OCI-LY1 (cell line): Measurements from ENCODE around the gene MESP1.
"Not testable (repeated sequence)": the region's sequence is repeated elsewhere in the genome, so short reads cannot be mapped to it uniquely, and the experiment has no call there.

ENCODE experiments used
- H2AFZ ChIP-seq: fragments of 200-600 bp; sonication (generic), shearing (Covaris generic); 2 replicates; pipeline ENCODE4 v1.6.0; 2014; ENCODE audit warnings: antibody characterized with exemption, mild to moderate bottlenecking, low read length
- H3F3A ChIP-seq: fragments of 200-600 bp; sonication (generic), shearing (Covaris generic); 2 replicates; pipeline ENCODE4 v1.6.0; 2014; ENCODE audit warnings: mild to moderate bottlenecking, antibody characterized with exemption, low read length, moderate library complexity; ENCODE audit not compliant: insufficient read depth
- H3K27ac ChIP-seq: fragments of 200-600 bp; sonication (generic); 2 replicates; pipeline ENCODE4 v1.5.1; 2014; ENCODE audit warnings: low read length, mixed run types, mild to moderate bottlenecking, low read depth; ENCODE audit not compliant: poor library complexity, severe bottlenecking
- H3K27me3 ChIP-seq: fragments of 200-600 bp; sonication (generic); 2 replicates; pipeline ENCODE4 v1.6.0; 2014; ENCODE audit warnings: antibody characterized with exemption, mild to moderate bottlenecking, low read length, moderate library complexity; ENCODE audit not compliant: insufficient read depth
- H3K36me3 ChIP-seq: fragments of 200-600 bp; sonication (generic); 2 replicates; pipeline ENCODE4 v1.6.1; 2014; ENCODE audit warnings: mild to moderate bottlenecking, antibody characterized with exemption, low read length, moderate library complexity, mixed read lengths; ENCODE audit not compliant: insufficient read depth
- H3K4me1 ChIP-seq: fragments of 200-600 bp; sonication (generic); 2 replicates; pipeline ENCODE4 v1.5.1; 2014; ENCODE audit warnings: mild to moderate bottlenecking, low read length, moderate library complexity; ENCODE audit not compliant: insufficient read depth, severe bottlenecking
- H3K4me2 ChIP-seq: fragments of 200-600 bp; sonication (generic), shearing (Covaris generic); 2 replicates; pipeline ENCODE4 v1.6.1; 2014; ENCODE audit warnings: low read length
- H3K4me3 ChIP-seq: fragments of 200-600 bp; sonication (generic); 2 replicates; pipeline ENCODE4 v1.5.1; 2014; ENCODE audit warnings: low read length, low read depth, mild to moderate bottlenecking, mixed read lengths; ENCODE audit not compliant: poor library complexity, severe bottlenecking
- H3K79me2 ChIP-seq: fragments of 200-600 bp; shearing (Covaris generic); 2 replicates; pipeline ENCODE4 v1.6.1; 2016; ENCODE audit warnings: mixed run types, low read length, mixed read lengths; ENCODE audit not compliant: insufficient read depth
- H3K9ac ChIP-seq: fragments of 200-600 bp; sonication (generic), shearing (Covaris generic); 2 replicates; pipeline ENCODE4 v1.6.1; 2014; ENCODE audit warnings: mild to moderate bottlenecking, low read length, mixed read lengths
- H3K9me2 ChIP-seq: fragments of 200-600 bp; sonication (generic), shearing (Covaris generic); 2 replicates; pipeline ENCODE4 v1.6.1; 2014; ENCODE audit warnings: low read depth, mild to moderate bottlenecking, low read length, mixed read lengths
- H3K9me3 ChIP-seq: fragments of 200-600 bp; shearing (Covaris generic); 2 replicates; pipeline ENCODE4 v1.6.1; 2014; ENCODE audit warnings: low read length, mixed read lengths
- H4K20me1 ChIP-seq: fragments of 200-600 bp; sonication (generic), shearing (Covaris generic); 2 replicates; pipeline ENCODE4 v1.6.0; 2016; ENCODE audit warnings: mild to moderate bottlenecking, low read length; ENCODE audit not compliant: insufficient read depth
- CTCF ChIP-seq: fragments of 200-600 bp; sonication (generic), shearing (Covaris generic); IDR thresholded peaks from 2 replicates; pipeline ENCODE4 v1.5.1; 2017; ENCODE audit warnings: mild to moderate bottlenecking, antibody characterized with exemption, low read length, moderate library complexity, mixed read lengths
- EZH2 ChIP-seq: fragments of 200-600 bp; sonication (generic), shearing (Covaris generic); IDR thresholded peaks from 2 replicates; pipeline ENCODE4 v1.8.0; 2017; ENCODE audit warnings: borderline replicate concordance, mixed run types, mild to moderate bottlenecking, antibody characterized with exemption, low read length, moderate library complexity, mixed read lengths

MESP1 gene

GRCh38 chr15:89792106-89792805 is 41.2 kb upstream of the MESP1 start:
- no peak overlapping the region for H3K27ac ChIP-seq
- H3K36me3 ChIP-seq, result no peaks in the 10 kb centered on the region; the same call in 1 of the 2 replicates
- H2AFZ ChIP-seq, result no peak overlapping the region
- H3K4me1 ChIP-seq, result no peaks in the 10 kb centered on the region
- no peak overlapping the region for H3K9ac ChIP-seq
- H3K9me2 ChIP-seq, result no peaks in the 10 kb centered on the region
- TF ChIP-seq CTCF, result no peak
- no peak for TF ChIP-seq EZH2
- H3F3A ChIP-seq, result no peaks in the 10 kb centered on the region
- no peaks in the 10 kb centered on the region for H3K79me2 ChIP-seq
- no peaks in the 10 kb centered on the region for H4K20me1 ChIP-seq
- no peaks in the 10 kb centered on the region; the same call in none of the 2 replicates for H3K27me3 ChIP-seq
- no peak overlapping the region for H3K4me3 ChIP-seq
- peaks cover 9% of the 10 kb centered on the region for H3K9me3 ChIP-seq
- no peak overlapping the region for H3K4me2 ChIP-seq

DNA sequence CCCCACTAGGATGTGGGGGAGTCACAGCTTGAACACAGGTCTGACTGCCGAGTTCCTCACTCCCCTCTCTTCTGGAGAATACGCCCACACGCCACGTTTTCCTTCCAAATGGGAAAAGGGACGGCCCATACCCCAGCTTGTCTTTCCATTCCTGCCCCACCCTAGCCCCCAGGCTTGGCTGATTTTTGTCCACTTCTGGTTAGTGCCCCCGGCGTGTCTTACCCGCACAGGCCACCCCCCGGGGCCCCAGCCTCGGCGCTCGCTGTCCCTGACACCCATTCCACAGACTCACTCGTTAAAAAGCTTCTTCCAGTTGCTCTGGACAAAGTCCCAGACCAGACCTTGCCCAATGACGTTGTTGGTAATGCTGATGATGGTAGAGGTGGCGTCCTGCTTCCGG is 39.6 kb upstream of the MESP1 start:
- no peak overlapping the region for H3K4me2 ChIP-seq
- no peaks in the 10 kb centered on the region for H3K79me2 ChIP-seq
- no peaks in the 10 kb centered on the region; the same call in 1 of the 2 replicates for H3K36me3 ChIP-seq
- no peak overlapping the region for H2AFZ ChIP-seq
- no peak for TF ChIP-seq EZH2
- no peak for TF ChIP-seq CTCF
- no peaks in the 10 kb centered on the region; the same call in none of the 2 replicates for H3K27me3 ChIP-seq
- H4K20me1 ChIP-seq, result no peaks in the 10 kb centered on the region
- H3K9me3 ChIP-seq, result peaks cover 9% of the 10 kb centered on the region
- H3K4me1 ChIP-seq, result no peaks in the 10 kb centered on the region
- H3K9me2 ChIP-seq, result no peaks in the 10 kb centered on the region
- H3K9ac ChIP-seq, result no peak overlapping the region
- no peak overlapping the region for H3K27ac ChIP-seq
- H3K4me3 ChIP-seq, result no peak overlapping the region
- H3F3A ChIP-seq, result no peaks in the 10 kb centered on the region

- Histone ChIP-seq H3K4me2 (no peak overlapping the region), H3K79me2 (no peaks in the 10 kb centered on the region), H3K27me3 (no peaks in the 10 kb centered on the region; the same call in none of the 2 replicates)
These were observed 39.2 kb upstream of the MESP1 start for GRCh38 chr15:89790206-89790605.

DNA sequence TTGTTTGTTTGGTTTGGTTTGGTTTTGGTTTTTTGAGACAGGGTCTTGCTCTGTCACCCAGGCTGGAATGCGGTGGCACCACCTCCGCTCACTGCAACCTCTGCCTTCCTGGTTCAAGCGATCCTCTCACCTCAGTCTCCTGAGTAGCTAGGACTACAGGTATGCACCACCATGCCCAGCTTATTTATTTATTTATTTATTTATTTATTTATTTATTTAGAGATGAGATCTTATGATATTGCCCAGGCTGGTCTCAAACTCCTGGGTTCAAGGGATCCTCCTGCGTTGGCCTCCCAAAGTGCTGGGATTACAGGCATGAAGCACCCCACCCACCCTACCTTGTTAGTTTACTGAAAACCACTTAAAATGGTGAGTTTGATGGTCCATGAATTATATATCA is 37.5 kb upstream of the MESP1 start:
- H2AFZ ChIP-seq, H3K9ac ChIP-seq, H3K27me3 ChIP-seq, H3K9me3 ChIP-seq, H3K9me2 ChIP-seq, H3K36me3 ChIP-seq, H3F3A ChIP-seq, H3K4me3 ChIP-seq, H3K4me1 ChIP-seq, H3K79me2 ChIP-seq, H4K20me1 ChIP-seq, H3K27ac ChIP-seq, H3K4me2 ChIP-seq: not testable (repeated sequence)

More at GRCh38 chr15:89790206-89790605, 39.2 kb upstream of the MESP1 start:
- no peak overlapping the region for H2AFZ ChIP-seq
- no peaks in the 10 kb centered on the region for H3F3A ChIP-seq
- no peaks in the 10 kb centered on the region for H3K4me1 ChIP-seq
- no peaks in the 10 kb centered on the region; the same call in 1 of the 2 replicates for H3K36me3 ChIP-seq
- TF ChIP-seq EZH2 (no peak), CTCF (no peak)
- peaks cover 9% of the 10 kb centered on the region for H3K9me3 ChIP-seq
- H3K4me3 ChIP-seq, result no peak overlapping the region
- no peak overlapping the region for H3K27ac ChIP-seq
- H3K9me2 ChIP-seq, result no peaks in the 10 kb centered on the region
- no peaks in the 10 kb centered on the region for H4K20me1 ChIP-seq
- H3K9ac ChIP-seq, result no peak overlapping the region
